Measurements from ENCODE around the gene CYP3A5. TPM values are rescaled to one million over a fixed set of nuclear protein-coding genes. Genes with fewer than 3 reads are reported as not detected.
"Not testable (repeated sequence)": the region's sequence is repeated elsewhere in the genome, so short reads cannot be mapped to it uniquely, and the experiment has no call there.

Gene CYP3A5
- total RNA-seq, 1 donor, result under 0.01 TPM

- Histone ChIP-seq H2AFZ (ENCODE audit: low read length) (no peak overlapping the region), H3K4me1 (ENCODE audit: insufficient read depth, low read length) (no peaks in the 10 kb centered on the region), H3K27ac (ENCODE audit: low read depth, low read length) (no peak overlapping the region), H3K36me3 (ENCODE audit: insufficient read depth, low read length) (no peaks in the 10 kb centered on the region), H3K4me2 (ENCODE audit: insufficient read depth, low read length) (no peak overlapping the region), H3K27me3 (ENCODE audit: insufficient read depth, low read length) (no peaks in the 10 kb centered on the region), H3K4me3 (ENCODE audit: insufficient read depth, low read length) (no peak overlapping the region), H4K20me1 (ENCODE audit: insufficient read depth, low read length) (no peaks in the 10 kb centered on the region), H3K79me2 (ENCODE audit: insufficient read depth, low read length) (no peaks in the 10 kb centered on the region), H3K9me3 (ENCODE audit: low read depth, low read length) (no peaks in the 10 kb centered on the region)
- DNase-seq (ENCODE audit: insufficient read length, low spot score, missing footprints), result no peak
- no peak for TF ChIP-seq CTCF (IDR thresholded peaks at IDR 0.05; ENCODE audit: extremely low read depth, low read depth, low read length)
Measured at GRCh38 chr7:99653754-99654153, 26.0 kb downstream of the CYP3A5 start.

GRCh38 chr7:99653269-99653668 is 26.5 kb downstream of the CYP3A5 start:
- not testable (repeated sequence) for H3K4me3 ChIP-seq (ENCODE audit: insufficient read depth, low read length); H3K4me1 ChIP-seq (ENCODE audit: insufficient read depth, low read length); H2AFZ ChIP-seq (ENCODE audit: low read length); DNase-seq (ENCODE audit: insufficient read length, low spot score, missing footprints); H3K36me3 ChIP-seq (ENCODE audit: insufficient read depth, low read length); H3K4me2 ChIP-seq (ENCODE audit: insufficient read depth, low read length); H3K9me3 ChIP-seq (ENCODE audit: low read depth, low read length); H3K27ac ChIP-seq (ENCODE audit: low read depth, low read length); H4K20me1 ChIP-seq (ENCODE audit: insufficient read depth, low read length); H3K27me3 ChIP-seq (ENCODE audit: insufficient read depth, low read length); H3K79me2 ChIP-seq (ENCODE audit: insufficient read depth, low read length)

GRCh38 chr7:99652671-99653070 is 27.1 kb downstream of the CYP3A5 start:
- Histone ChIP-seq H3K79me2 (ENCODE audit: insufficient read depth, low read length) (no peaks in the 10 kb centered on the region), H3K4me1 (ENCODE audit: insufficient read depth, low read length) (no peaks in the 10 kb centered on the region), H2AFZ (ENCODE audit: low read length) (no peak overlapping the region), H3K27me3 (ENCODE audit: insufficient read depth, low read length) (no peaks in the 10 kb centered on the region), H3K36me3 (ENCODE audit: insufficient read depth, low read length) (no peaks in the 10 kb centered on the region), H3K4me3 (ENCODE audit: insufficient read depth, low read length) (no peak overlapping the region), H3K27ac (ENCODE audit: low read depth, low read length) (no peak overlapping the region), H3K4me2 (ENCODE audit: insufficient read depth, low read length) (no peak overlapping the region), H3K9me3 (ENCODE audit: low read depth, low read length) (no peaks in the 10 kb centered on the region), H4K20me1 (ENCODE audit: insufficient read depth, low read length) (no peaks in the 10 kb centered on the region)
- DNase-seq (ENCODE audit: insufficient read length, low spot score, missing footprints), result no peak
- no peak for TF ChIP-seq CTCF (IDR thresholded peaks at IDR 0.05; ENCODE audit: extremely low read depth, low read depth, low read length)

GRCh38 chr7:99651290-99651689 is 28.5 kb downstream of the CYP3A5 start:
- H3K36me3 ChIP-seq (ENCODE audit: insufficient read depth, low read length), result no peaks in the 10 kb centered on the region
- no peaks in the 10 kb centered on the region for H3K4me1 ChIP-seq (ENCODE audit: insufficient read depth, low read length)
- no peak for TF ChIP-seq CTCF (IDR thresholded peaks at IDR 0.05; ENCODE audit: extremely low read depth, low read depth, low read length)
- H3K4me2 ChIP-seq (ENCODE audit: insufficient read depth, low read length), result no peak overlapping the region
- H3K27ac ChIP-seq (ENCODE audit: low read depth, low read length), result no peak overlapping the region
- no peaks in the 10 kb centered on the region for H3K79me2 ChIP-seq (ENCODE audit: insufficient read depth, low read length)
- no peak overlapping the region for H2AFZ ChIP-seq (ENCODE audit: low read length)
- H4K20me1 ChIP-seq (ENCODE audit: insufficient read depth, low read length), result no peaks in the 10 kb centered on the region
- no peak overlapping the region for H3K4me3 ChIP-seq (ENCODE audit: insufficient read depth, low read length)
- no peaks in the 10 kb centered on the region for H3K27me3 ChIP-seq (ENCODE audit: insufficient read depth, low read length)
- no peaks in the 10 kb centered on the region for H3K9me3 ChIP-seq (ENCODE audit: low read depth, low read length)
- no peak for DNase-seq (ENCODE audit: insufficient read length, low spot score, missing footprints)
